HL-60 (cell line): ENCODE measurements around the gene ODF2.

Source experiments
- DNase-seq, 2 experiments: peaks; one replicate each; pipeline ENCODE4 v3.0.0-alpha.2; 2010 to 2020; ENCODE audit warnings: low read depth in 1 of 2, low spot score in 1 of 2
- H3K27ac ChIP-seq: fragments of 250-450 bp; sonication (Bioruptor Pico); replicated peaks from 2 replicates; pipeline ENCODE4 v1.5.1; 2020; ENCODE audit warnings: mild to moderate bottlenecking, moderate library complexity
- H3K27me3 ChIP-seq: fragments of 250-450 bp; sonication (Bioruptor Pico); 2 replicates; pipeline ENCODE4 v1.5.1; 2021; ENCODE audit warnings: mild to moderate bottlenecking, moderate library complexity; ENCODE audit not compliant: insufficient read depth, poor library complexity, severe bottlenecking
- H3K4me3 ChIP-seq: replicated peaks from 2 replicates; pipeline ENCODE4 v1.5.1; 2011; ENCODE audit warnings: mild to moderate bottlenecking, control low read depth, low read length; ENCODE audit not compliant: insufficient read depth
- GABPA ChIP-seq: IDR thresholded peaks from 2 replicates; pipeline ENCODE4 v1.6.1; 2012; ENCODE audit warnings: low read depth
- POLR2AphosphoS5 ChIP-seq: IDR thresholded peaks from 2 replicates; pipeline ENCODE4 v1.6.1; 2012; ENCODE audit warnings: low read depth
- SPI1 ChIP-seq: IDR thresholded peaks from 2 replicates; pipeline ENCODE4 v1.6.1; 2012; ENCODE audit warnings: low read depth, mild to moderate bottlenecking, borderline replicate concordance
- TF ChIP-seq, protein P1 (sequence below): IDR thresholded peaks from one replicate; pipeline ENCODE4 v1.5.1; 2011; ENCODE audit warnings: low read length, control low read depth, inconsistent platforms; ENCODE audit not compliant: insufficient read depth
- TF ChIP-seq, protein P2 (sequence below): IDR thresholded peaks from 2 replicates; pipeline ENCODE4 v1.6.1; 2012; ENCODE audit warnings: low read depth; ENCODE audit not compliant: insufficient replicate concordance

ODF2 gene

DNA sequence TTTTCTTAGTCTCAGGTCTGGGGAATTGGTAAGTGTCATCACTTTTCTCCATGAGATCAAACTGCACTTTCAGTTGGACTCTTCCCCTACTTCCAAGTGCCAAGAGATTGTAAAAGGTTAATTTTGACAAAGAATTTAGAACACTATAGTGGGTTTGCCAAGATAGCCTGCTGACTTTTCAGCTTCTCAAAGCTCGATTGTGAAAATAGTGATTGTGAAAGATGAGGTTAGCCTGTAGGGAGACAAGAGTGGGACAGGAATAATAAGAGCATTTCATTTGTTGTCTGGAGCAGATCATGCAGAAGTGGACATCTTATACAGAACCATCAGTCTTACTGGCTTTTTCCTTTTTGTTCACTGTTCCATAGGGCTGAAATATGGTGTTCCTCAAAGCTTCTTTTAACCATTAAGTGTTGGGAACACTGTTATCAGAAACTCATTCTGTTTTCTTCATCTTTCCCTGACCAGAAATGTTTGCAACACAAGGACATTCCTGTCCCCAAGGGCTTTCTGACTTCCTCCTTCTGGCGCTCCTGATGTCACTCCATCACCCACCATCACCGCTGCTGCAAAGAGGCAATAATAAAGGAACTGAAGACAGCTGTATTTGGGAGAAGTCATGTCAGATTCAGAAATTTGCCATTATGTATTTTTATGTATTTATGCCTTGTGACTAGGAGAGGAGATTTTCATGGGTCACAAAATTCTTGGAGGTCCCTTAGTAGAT is 85.0 kb downstream of the ODF2 start:
- Histone ChIP-seq H3K27ac (peak overlapping the region; percentile 26), H3K4me3 (no peak overlapping the region), H3K27me3 (no peaks in the 10 kb centered on the region)
- DNase-seq = peak; percentile 54 to 77
- TF ChIP-seq SPI1 (peak; percentile 90), POLR2AphosphoS5 (no peak; the same call in 1 of the 2 replicates), GABPA (no peak)
- TF ChIP-seq, protein P1, sequence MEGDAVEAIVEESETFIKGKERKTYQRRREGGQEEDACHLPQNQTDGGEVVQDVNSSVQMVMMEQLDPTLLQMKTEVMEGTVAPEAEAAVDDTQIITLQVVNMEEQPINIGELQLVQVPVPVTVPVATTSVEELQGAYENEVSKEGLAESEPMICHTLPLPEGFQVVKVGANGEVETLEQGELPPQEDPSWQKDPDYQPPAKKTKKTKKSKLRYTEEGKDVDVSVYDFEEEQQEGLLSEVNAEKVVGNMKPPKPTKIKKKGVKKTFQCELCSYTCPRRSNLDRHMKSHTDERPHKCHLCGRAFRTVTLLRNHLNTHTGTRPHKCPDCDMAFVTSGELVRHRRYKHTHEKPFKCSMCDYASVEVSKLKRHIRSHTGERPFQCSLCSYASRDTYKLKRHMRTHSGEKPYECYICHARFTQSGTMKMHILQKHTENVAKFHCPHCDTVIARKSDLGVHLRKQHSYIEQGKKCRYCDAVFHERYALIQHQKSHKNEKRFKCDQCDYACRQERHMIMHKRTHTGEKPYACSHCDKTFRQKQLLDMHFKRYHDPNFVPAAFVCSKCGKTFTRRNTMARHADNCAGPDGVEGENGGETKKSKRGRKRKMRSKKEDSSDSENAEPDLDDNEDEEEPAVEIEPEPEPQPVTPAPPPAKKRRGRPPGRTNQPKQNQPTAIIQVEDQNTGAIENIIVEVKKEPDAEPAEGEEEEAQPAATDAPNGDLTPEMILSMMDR = no peak

DNA sequence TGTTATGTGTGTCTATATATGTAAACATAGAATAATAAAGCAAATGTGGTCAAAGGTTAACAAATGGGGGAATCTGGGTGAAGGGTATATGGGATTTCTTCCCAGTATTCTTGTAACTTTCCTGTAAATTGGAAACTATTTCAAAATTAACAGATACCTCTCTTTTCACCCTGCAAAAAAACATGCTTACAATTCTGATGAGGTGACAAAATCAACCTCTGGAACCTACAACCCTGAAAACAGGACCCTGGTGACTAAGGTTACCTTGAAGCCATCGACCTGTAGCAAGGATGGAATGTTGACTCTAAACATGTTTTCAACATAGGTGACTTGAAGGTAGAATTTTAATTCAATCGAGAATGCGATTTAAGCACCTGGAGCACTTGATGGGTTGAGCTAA is 90.7 kb downstream of the ODF2 start:
- Histone ChIP-seq H3K4me3 (no peak overlapping the region), H3K27ac (no peak overlapping the region), H3K27me3 (no peaks in the 10 kb centered on the region)
- no peak for DNase-seq
- TF ChIP-seq GABPA (no peak), POLR2AphosphoS5 (no peak), SPI1 (no peak)
- TF ChIP-seq, protein P2, sequence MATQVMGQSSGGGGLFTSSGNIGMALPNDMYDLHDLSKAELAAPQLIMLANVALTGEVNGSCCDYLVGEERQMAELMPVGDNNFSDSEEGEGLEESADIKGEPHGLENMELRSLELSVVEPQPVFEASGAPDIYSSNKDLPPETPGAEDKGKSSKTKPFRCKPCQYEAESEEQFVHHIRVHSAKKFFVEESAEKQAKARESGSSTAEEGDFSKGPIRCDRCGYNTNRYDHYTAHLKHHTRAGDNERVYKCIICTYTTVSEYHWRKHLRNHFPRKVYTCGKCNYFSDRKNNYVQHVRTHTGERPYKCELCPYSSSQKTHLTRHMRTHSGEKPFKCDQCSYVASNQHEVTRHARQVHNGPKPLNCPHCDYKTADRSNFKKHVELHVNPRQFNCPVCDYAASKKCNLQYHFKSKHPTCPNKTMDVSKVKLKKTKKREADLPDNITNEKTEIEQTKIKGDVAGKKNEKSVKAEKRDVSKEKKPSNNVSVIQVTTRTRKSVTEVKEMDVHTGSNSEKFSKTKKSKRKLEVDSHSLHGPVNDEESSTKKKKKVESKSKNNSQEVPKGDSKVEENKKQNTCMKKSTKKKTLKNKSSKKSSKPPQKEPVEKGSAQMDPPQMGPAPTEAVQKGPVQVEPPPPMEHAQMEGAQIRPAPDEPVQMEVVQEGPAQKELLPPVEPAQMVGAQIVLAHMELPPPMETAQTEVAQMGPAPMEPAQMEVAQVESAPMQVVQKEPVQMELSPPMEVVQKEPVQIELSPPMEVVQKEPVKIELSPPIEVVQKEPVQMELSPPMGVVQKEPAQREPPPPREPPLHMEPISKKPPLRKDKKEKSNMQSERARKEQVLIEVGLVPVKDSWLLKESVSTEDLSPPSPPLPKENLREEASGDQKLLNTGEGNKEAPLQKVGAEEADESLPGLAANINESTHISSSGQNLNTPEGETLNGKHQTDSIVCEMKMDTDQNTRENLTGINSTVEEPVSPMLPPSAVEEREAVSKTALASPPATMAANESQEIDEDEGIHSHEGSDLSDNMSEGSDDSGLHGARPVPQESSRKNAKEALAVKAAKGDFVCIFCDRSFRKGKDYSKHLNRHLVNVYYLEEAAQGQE = no peak
- TF ChIP-seq, protein P1 = no peak

DNA sequence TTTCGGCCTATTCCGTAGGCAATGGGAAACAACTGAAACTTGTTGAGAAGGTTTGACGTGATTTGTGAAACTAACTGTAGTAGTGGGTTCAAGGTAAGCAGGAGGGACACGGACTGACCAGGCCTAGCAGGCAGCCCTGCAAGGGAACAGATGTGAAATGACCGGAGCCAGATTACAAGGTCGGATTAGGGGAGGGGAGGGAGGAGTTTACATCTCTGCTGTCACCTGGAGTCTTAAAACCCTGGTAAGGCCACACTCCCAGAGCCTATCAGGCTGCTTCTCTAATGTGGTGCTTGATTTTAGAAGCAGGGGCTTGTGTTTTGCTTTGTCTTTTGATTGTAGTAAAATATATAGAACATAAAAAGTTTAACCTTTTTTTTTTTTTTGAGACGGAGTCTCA is 93.1 kb downstream of the ODF2 start:
- no peak overlapping the region for H3K27ac ChIP-seq
- TF ChIP-seq, protein P1 = no peak
- TF ChIP-seq, protein P2 = no peak
- TF ChIP-seq GABPA = no peak
- TF ChIP-seq SPI1 = no peak
- no peak for TF ChIP-seq POLR2AphosphoS5
- DNase-seq = no peak
- no peak overlapping the region for H3K4me3 ChIP-seq
- H3K27me3 ChIP-seq = no peaks in the 10 kb centered on the region

DNA sequence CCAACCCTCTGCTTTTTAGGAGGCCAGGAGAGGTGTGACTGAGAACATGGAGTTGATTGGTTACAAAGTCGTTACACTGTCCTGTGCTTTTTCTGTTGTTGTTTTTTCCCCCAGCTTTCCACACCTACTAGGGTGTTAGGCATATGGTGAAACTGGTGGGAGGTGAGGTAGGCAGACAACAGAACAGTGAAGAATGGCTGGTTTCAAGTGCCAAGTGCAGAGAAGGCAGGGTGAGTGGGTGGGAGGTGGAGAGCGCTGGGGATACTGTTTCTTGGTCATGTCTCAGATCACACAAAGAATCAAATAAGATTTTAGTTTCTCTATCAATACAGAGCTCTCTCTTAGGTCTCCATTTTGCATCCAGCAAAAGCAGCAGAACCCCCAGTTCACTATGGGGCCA is 94.4 kb downstream of the ODF2 start:
- TF ChIP-seq, protein P1 = no peak
- TF ChIP-seq, protein P2 = no peak
- TF ChIP-seq GABPA (no peak), POLR2AphosphoS5 (no peak), SPI1 (no peak)
- Histone ChIP-seq H3K27ac (no peak overlapping the region), H3K27me3 (no peaks in the 10 kb centered on the region), H3K4me3 (no peak overlapping the region)
- DNase-seq = no peak
